GM19455 (cell line): Measurements from ENCODE around the gene ALKBH8.
"Not testable (repeated sequence)": the region's sequence is repeated elsewhere in the genome, so short reads cannot be mapped to it uniquely, and the experiment has no call there.

Experiments used
- ATAC-seq: cut with Tn5 transposase; IDR thresholded peaks from one replicate; pipeline ENCODE4 v1.9.1; 2021; ENCODE audit not compliant: unreplicated experiment

ALKBH8 gene

GRCh38 chr11:107577346-107577711 is 11.8 kb upstream of the ALKBH8 start:
- ATAC-seq: no peak

- not testable (repeated sequence) for ATAC-seq
These were observed 11.2 kb upstream of the ALKBH8 start for GRCh38 chr11:107576497-107577345.

- ATAC-seq: no peak
These were observed 7.9 kb upstream of the ALKBH8 start for GRCh38 chr11:107573438-107573837.

GRCh38 chr11:107570015-107570414 is 4.5 kb upstream of the ALKBH8 start:
- no peak for ATAC-seq

GRCh38 chr11:107567739-107568335 is 2.3 kb upstream of the ALKBH8 start:
- ATAC-seq: no peak

- no peak for ATAC-seq
These were observed 1.0 kb upstream of the ALKBH8 start for GRCh38 chr11:107566569-107566968.

- peak; percentile 6 for ATAC-seq
These were observed 493 bp upstream of the ALKBH8 start for GRCh38 chr11:107565955-107566501.

- ATAC-seq: no peak
These were observed 687 bp downstream of the ALKBH8 start for GRCh38 chr11:107564877-107565218.

GRCh38 chr11:107563702-107564101 is 1.8 kb downstream of the ALKBH8 start:
- ATAC-seq: no peak

GRCh38 chr11:107562647-107563208 is 2.8 kb downstream of the ALKBH8 start:
- no peak for ATAC-seq

GRCh38 chr11:107561688-107562087 is 3.8 kb downstream of the ALKBH8 start:
- ATAC-seq: no peak

- ATAC-seq: no peak
These were observed 15.2 kb downstream of the ALKBH8 start for GRCh38 chr11:107550304-107550703.

GRCh38 chr11:107549954-107550285 is 15.6 kb downstream of the ALKBH8 start:
- no peak for ATAC-seq

- no peak for ATAC-seq
These were observed 16.1 kb downstream of the ALKBH8 start for GRCh38 chr11:107549253-107549953.

GRCh38 chr11:107547961-107548360 is 17.6 kb downstream of the ALKBH8 start:
- no peak for ATAC-seq

GRCh38 chr11:107545101-107545514 is 20.4 kb downstream of the ALKBH8 start:
- no peak for ATAC-seq

GRCh38 chr11:107538821-107539220 is 26.7 kb downstream of the ALKBH8 start:
- no peak for ATAC-seq

GRCh38 chr11:107538239-107538638 is 27.3 kb downstream of the ALKBH8 start:
- no peak for ATAC-seq

GRCh38 chr11:107537155-107537554 is 28.4 kb downstream of the ALKBH8 start:
- not testable (repeated sequence) for ATAC-seq

- ATAC-seq: no peak
These were observed 39.3 kb downstream of the ALKBH8 start for GRCh38 chr11:107526197-107526596.

- ATAC-seq: no peak
These were observed 56.7 kb downstream of the ALKBH8 start for GRCh38 chr11:107508858-107509244.
